Femur (tissue), 1 donor: ENCODE results near the gene PDGFC.
"Not testable (repeated sequence)": the region's sequence is repeated elsewhere in the genome, so short reads cannot be mapped to it uniquely, and the experiment has no call there.

Experiments used
- DNase-seq: peaks from one replicate; pipeline ENCODE4 v3.0.0-alpha.2; 2017

The PDGFC gene

DNA sequence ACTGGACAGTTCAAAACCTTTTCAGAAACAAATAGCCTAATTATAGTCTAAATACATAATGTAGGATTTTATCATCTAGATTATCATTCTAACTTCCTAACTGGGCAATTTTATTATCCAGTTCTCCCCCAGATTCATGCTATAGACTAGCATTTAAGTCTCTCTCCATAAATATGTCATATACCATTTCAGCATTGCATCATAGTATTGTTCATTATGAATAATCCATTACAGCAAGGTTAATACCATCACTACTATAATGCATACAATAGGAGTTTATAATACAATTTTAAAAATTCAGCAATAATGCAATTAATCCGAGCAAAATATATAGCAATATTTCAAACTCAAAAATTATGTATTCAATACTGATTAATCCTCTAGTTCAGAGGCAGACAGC lies 77.4 kb downstream of the PDGFC start:
- no peak for DNase-seq

DNA sequence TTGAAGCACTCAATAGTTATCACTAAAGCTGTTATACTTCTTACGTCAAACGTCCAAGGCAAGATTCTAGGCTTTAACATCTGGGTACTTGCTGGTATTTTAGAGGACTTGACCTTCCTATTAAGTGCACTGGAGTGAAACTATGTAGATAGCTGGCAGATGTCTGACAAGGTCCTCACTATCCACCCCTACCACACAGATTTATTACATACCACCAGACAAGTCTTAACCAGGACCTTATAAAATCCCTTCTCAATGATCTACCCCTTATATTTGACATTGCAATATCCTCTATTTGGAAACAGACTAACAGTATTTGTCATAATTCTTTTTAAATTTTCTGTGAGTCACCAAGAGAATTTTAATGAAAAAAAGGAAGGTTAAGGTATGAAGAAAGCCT lies 78.8 kb downstream of the PDGFC start:
- no peak for DNase-seq

DNA sequence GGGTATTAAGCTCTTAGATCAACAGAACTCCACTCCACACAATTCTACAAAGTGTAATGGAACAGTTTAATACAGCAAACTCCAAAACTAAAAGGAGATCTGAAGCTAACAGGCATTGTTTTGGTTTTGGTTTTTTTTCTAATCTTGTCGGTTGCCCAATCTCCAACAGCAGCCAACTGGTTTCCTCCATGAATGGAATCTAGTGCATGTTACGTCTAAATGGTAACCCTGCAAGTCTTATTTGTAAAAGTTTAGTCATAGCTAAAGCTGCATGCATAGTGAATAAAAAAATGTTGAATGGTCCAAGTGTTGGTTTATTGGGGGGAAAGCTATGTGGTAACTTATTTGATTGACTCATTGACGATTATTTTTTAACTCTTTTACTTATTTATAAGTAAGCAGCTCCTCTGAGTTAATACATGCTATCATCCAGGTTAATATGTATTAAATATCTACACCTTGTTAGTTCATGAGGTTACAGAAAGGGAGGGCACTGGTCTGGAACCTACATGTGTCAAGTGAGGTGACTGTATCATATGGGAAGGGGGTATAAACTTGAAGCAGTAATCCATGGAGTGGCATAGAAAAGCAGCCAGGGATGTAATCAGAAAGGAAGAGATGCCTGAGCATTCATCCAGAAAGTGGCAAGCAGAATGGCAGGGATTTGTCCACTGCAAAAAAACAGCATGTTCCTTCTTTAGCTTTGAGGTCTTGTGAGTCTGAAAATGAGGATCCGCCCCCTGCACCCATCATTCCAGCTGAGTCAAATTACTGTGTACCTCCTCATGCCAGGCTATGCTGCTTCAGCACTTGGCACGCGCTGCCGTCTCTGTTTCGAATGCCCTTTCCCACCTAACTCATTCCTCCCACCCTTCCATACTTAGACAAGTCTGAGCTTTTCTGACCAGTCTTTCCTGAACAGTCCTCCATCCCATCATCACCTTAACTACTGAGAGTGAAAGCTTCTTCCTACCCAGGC lies 81.7 kb downstream of the PDGFC start:
- DNase-seq = peak; percentile 22

DNA sequence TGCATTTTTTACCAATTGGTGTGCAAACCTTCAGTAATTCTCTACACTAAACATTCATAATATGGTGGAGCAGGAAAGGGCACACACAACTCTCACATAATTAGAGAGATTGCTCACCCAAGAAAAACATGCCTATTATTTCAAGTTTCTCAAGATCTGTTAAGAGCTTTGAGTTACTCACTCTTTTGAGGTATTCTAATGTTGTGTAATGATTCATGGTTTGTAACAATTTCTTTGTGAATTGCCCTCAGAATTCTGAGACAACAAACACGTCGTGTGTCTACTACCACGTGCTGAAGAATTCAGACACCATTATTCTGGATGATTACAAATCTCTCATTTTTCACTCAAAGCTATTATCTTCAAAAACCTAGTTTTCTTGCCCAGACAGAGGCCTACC lies 82.8 kb downstream of the PDGFC start:
- DNase-seq = no peak

DNA sequence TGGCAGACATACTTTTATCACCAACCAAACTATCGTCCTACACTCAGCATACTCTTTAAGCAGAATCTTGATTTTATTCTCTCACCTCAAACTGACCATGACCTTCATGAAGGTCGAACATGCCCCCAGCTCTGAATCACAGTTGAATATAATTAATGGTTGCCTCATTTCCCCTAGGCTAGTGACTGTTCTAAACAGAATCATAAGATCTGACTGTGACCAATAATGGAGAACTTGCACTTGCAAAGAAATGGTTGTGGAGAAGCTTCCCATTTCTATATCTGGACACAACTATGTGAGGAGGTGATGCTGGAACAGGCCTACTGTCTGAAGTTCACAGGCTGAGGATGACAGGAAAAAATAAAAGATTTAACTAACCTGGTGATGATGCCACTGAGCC lies 85.1 kb downstream of the PDGFC start:
- DNase-seq = no peak

DNA sequence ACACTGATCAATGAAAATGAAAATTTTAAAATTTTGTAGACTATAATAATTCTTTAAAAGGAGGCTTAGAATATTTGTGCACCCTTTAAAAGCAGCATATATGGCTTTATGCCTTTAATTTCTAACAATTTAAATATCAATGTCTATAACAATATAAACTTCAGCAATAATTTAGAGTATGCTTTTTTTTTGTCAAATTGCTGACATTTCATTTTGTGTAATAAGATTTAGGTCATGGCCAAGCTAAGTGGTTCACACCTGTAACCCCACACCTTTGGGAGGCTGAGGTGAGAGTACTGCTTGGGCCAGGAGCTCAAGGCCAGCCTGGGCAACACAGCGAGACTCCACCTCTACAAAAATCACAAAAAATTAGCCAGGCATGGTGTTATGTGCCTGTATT lies 86.2 kb downstream of the PDGFC start:
- DNase-seq = no peak

DNA sequence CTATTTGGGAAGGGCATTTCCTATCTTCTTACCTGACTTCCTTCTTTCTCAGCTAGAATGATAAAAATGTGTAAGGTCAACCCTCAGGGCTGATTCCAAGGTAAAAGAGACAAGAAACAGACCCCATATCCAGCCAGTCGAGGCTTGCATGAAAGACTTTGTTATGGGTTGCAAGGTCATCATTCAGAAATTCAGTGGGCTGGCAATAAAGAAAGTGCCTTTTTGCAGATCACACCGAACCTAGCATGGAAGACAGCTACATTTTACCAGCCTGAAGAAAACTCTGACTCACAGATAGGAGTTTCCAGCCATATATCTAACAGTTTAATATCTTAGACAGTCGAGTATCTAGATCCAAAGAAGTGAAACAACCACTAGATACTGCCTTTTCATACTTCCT lies 87.4 kb downstream of the PDGFC start:
- no peak for DNase-seq

DNA sequence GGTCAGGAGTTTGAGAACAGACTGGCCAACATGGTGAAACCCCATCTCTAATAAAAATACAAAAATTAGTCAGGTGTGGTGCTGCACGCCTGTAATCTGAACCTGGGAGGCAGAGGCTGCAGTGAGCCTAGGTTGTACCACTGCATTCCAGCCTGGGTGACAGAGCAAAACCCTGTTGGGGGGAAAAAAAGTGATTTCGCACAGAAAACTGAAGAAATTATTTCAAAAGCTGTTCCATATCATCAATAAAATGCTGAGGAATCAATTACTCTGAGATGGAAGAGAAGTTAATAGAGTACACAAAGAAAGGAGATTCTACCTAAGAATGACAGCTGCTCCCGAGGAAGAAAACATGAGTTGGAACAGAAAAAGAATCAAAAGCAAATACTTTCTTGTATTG lies 95.9 kb downstream of the PDGFC start:
- DNase-seq = no peak

DNA sequence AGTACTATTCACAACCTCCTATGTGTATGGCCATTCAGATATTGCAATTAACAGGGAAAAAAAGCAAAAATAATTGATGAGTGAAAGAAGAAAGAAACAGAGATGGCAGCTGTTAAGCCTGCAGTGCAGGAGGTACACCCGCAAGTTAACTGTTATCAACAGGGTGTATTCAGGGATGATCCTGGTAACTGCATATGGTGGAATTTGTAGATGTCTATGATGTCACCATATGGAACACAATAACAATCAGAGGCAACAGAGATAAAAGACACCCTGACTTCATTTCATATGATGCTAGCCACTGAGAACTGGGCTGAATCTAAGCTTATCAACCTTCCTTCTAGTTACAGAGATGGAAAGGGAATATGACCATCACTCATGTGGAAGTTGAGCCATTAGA lies 96.5 kb downstream of the PDGFC start:
- DNase-seq = no peak

DNA sequence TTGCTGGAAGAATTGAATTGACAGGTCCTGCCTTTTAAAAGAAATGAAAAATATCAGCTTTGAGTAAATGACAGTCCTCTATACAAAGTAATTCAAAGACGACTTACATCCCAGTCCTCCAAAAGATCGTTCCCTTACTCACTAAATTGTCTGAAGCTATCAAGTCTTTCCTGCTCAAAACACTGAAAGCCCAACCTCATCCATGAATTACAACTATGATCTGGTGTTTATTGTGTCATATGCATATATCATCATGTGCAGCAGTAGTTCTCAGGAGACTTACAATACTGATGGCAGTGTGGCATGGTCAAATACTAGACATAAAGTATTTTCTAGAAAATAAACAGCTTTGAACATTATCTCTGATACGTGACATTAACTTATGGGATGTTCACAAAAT lies 97.8 kb downstream of the PDGFC start:
- DNase-seq = no peak

DNA sequence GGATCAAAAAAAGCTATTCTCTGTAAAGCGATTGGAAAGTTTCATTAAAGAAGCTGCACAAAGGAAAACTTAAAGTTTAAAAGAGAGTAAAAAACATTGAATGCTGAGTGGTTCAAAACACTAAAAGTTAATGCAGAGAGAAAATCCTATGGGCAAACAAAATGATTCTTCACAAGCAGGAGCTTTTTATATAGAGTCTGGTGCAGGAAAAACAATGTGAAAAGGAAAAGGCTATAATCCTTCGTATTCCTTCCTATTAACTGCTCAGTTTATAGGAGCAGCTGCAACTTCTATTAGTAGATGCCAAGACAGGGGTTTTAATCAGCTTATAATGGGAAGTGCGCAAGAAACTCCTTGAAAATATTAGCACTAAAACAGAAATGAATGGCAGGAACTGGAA lies 100.7 kb downstream of the PDGFC start:
- no peak for DNase-seq

DNA sequence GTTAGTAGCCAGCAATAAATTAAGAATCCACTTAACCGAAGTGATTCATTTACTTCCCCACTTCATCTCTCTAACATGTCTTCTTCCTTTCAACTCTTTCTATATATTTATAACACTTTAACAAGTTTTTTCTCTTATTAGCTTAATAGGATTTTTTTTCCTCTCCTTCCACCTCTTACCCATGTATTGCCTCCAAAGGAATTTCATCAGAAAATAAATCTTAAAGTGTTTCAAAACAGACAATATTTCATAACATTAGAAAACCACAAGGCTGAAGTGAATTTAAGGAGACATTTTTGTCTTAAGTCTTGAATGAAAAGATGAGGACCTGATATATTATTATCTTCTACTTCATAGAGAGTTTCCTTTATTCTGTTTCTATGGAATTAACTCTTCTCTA lies 101.5 kb downstream of the PDGFC start:
- DNase-seq = no peak

DNA sequence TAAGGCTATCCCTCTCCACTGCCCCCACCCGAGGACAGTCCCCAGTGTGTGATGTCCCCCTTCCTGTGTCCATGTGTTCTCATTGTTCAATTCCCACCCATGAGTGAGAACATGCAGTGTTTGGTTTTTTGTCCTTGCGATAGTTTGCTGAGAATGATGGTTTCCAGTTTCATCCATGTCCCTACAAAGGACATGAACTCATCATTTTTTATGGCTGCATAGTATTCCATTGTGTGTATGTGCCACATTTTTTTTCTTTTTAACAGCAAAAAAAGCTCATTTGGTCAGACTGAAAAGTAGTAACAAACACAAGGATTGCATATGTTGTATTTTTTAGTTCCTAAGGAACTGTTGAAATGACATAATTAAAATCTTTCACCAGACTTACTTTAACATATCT lies 105.5 kb downstream of the PDGFC start:
- DNase-seq = not testable (repeated sequence)

DNA sequence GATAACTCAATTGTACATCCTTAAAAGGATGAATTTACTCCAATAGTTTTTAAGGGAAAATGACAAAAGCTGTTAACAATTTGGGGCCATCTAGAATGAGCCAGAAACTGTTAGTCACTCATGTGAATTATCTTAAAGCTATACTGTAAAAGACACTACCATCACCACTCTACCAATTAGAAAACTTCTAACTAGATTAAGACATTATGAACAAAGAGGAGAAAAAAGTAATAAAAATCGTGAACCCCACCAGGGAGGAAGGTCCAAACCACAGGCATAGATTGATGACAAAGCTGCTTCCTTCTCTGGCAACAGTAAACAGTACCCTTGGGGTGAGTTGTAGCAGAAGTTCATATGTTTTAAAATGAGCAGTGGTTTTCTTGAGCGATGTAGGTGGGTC lies 106.1 kb downstream of the PDGFC start:
- DNase-seq = no peak

DNA sequence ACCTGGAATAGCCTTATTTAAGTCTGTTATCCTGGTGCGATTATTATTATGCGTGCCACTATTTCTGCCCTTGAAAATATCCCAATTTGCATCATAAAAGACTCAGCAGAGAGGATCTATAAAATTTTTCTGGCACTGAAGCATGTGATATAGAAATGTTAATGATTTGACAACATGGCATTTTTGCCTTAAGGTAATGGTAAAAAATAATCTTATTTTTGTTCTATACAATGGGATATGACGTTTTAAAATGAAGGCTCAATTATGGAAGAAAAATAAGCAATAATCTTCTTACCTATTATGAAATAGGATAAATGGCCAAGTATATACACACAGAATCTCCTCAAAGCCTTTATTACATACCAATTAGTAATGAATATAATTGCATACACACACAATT lies 113.5 kb downstream of the PDGFC start:
- DNase-seq = no peak

DNA sequence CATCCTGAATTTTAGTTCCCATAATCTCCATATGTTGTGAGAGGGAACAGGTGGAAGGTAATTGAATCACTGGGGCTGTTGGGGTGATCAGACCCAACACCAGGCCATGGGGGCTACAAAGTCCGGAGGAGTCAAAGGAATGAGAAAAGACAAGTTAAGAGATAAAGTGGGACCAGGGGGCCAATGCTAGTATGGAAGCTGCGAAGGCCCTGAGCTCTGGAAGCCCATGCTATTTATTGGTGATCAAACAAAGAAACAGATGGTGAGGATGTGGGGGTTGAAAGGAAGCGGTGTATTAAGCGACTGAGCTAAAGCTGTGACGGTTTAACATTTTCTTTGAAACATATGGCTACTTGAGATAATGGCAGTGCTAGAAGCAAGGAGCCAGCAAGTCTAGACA lies 132.8 kb downstream of the PDGFC start:
- no peak for DNase-seq

DNA sequence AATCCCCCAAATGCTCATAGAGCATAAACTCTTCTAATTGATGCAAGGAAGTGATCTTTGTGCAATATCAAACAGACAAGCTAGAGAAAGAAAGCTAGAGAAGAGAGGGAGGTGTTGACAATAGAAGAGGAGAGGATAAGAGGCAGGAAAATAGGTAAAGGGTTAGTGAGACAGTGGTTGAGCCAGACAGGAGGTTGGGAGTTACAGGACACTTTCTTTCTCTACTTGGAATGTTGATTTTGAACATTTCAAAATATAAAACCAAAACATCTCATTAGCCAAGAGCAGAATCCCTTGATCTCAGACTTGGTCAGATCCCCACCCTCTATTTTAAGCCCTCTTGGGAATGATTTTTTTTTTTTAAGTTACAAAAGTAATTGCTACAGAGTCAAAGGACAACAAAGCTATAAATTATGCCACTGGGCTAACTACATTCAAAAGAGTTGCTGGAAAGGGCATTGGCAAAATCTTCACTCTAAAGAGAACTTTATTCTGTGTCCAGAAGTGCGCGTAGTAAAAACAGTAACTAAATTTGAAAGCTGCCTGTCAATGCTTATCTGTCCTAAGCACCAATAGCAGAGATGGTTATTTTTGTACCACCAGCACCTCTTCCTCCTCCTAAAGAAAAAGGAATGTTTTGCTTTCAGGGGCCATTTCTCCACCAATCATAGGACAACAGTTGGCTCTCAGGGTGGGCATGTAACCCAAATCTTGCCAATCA lies 133.8 kb downstream of the PDGFC start:
- no peak for DNase-seq

DNA sequence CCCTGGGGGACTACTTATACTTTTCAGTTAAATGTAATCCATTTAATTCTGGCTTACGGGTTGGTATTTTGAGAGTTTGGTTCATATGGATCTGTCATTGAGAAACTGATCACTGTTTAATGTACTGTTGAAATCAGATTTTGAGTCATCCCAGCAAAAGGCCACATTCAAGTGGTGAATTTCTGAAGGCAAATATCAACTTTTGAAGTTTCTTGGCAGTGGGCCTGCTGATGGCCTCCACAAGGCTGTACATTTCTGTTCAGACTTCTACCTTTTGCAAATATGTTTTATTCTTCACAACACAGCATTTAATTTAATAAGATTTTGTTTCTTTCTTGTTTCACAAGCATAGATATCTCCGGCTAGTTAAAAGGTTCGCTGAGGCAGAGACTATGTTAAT lies 138.7 kb downstream of the PDGFC start:
- DNase-seq = no peak

DNA sequence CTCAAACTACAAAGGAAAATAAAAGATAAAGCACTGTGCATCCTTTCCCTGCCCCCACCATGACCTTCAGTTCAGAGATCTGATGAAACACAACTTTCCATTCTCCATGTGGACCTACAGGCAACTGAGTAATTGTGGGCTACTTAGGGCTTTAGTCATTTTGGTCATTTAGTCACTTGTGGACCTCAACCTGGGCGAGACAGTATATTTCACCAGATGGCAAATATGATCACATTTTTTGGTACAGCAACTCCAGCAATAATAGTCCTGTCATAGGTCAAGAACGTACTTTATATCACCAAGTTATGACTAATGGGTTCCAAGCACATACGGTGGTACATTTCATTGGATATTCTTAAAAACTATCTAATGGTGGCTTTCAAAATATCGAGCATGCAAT lies 141.2 kb downstream of the PDGFC start:
- no peak for DNase-seq

DNA sequence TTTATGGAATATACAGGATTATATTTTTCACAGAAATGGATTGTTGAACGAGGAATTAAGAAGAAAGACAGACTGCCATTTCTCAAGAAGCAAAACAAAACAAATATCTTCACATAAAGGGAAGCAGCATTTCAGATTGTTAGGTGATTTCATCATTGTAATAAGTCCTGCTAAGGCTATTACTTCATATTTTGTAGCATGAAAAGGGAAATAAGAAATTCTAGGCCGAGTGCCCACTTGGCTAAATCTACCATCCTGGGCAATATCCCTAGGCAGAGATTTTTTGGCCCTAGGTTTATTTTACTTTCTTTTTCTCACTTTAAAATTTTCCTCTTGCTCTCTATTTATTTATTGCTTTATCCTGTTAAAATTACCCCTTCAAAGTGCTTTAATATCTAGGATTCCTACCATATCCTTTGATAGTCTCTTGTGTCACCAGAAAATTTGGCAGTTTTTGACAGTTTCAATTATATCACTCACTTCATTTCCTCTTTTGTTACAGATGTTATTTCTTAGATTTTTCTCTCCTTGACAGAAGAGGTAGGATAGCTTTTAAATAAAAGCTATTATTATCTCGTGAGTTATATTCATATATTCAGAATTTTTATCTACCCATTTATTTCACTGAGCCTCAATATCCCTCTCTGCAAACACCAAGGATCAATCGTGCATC lies 142.3 kb downstream of the PDGFC start:
- DNase-seq = peak; percentile 50

DNA sequence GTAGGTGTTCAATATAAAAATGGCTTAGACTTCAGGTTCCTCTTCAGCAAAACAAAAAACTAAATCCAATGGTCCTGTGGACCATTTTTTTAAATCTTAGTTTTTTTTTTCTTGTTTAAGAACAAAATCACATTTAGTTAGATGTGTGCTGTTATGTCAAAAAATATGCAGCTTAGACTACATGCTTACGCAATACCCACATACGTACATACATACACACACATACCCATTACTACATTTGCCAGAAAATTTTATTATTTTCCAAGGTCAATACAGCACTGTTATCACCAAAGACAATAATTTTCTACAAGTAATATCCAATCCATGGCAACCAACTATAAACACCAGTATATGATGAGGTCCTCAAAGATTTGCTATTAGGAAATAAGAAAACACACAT lies 144.1 kb downstream of the PDGFC start:
- no peak for DNase-seq

DNA sequence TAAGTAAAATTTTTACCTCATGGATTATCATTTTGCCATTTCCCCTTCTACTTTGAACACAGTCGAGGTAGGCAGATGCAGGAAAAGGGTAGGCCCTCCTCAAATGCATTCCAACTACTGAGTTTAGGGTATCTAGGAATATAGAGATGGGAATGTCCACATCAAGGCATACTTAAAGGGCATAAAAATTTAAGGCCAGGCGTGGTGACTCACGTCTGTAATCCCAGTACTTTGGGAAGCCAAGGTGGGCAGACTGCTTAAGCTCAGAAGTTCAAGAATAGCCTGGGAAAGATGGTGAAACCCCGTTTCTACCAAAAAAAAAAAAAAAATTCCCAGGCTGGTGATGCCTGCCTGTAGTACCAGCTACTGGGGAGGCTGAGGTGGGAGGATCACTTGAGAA lies 146.5 kb downstream of the PDGFC start:
- DNase-seq = no peak

DNA sequence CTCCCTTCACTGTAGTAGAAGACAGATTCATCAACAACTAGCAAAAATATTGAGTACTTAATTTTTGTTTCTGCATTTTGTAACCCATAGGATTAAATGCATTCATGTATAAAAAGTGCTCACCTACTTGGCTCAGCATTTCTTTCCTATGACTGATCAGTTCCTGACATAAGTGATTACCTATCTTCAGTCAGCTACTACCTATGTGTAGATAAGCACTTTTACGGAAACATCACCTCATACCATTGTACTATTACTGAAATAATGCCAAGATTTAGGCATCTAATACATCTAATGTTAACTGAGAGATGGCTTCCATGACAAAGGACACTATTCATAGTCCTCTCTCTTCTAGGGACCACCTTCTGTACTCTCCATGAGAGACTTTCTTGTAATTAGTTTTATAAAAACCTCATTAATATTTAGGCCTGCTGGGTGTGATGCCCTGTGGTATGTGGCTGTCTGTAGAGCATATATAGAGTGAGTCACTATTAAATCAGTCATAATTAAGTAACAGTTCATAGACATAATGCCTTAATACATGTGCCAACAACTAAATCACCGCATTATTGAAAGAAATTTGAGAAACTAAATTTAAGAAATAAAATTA lies 147.0 kb downstream of the PDGFC start:
- DNase-seq = no peak
